Peyer's patch (tissue), 4 donors: ENCODE data around the gene CCDC175. TPM values are rescaled to one million over a fixed set of nuclear protein-coding genes. Genes with fewer than 3 reads are reported as not detected.

Experiments used
- DNase-seq, 3 donors: peaks; one replicate each; pipeline ENCODE4 v3.0.0-alpha.2; 2017 to 2019
- H3K27ac ChIP-seq, 4 donors: fragments of 200-600 bp; sonication (generic); one replicate each; pipeline ENCODE4 v1.5.1; 2016 to 2019
- H3K27me3 ChIP-seq, 2 donors: fragments of 200-600 bp; sonication (generic); one replicate each; pipeline ENCODE4 v1.5.1; 2019
- H3K36me3 ChIP-seq, 3 donors: fragments of 200-600 bp; sonication (generic); one replicate each; pipeline ENCODE4 v1.5.1; 2016 to 2019
- H3K4me1 ChIP-seq, 4 donors: fragments of 200-600 bp; sonication (generic); one replicate each; pipeline ENCODE4 v1.5.1; 2016 to 2019
- H3K4me3 ChIP-seq, 4 donors: fragments of 200-600 bp; sonication (generic); 1 replicate in 3 of 4; 2 replicates in 1 of 4; pipeline ENCODE4 v1.5.1; 2016 to 2019; ENCODE audit warnings: mild to moderate bottlenecking in 1 of 4
- H3K9me3 ChIP-seq, 4 donors: fragments of 200-600 bp; sonication (generic); one replicate each; pipeline ENCODE4 v1.5.1; 2016 to 2019; ENCODE audit warnings: mild to moderate bottlenecking in 1 of 4
- CTCF ChIP-seq, 6 experiments: fragments of 450-650 bp in 4 of 6; fragments of 200-600 bp in 2 of 6; sonication (generic) in 1 of 6; IDR thresholded peaks; one replicate each; pipeline ENCODE4 v1.5.1; 2017 to 2019; ENCODE audit warnings: antibody characterized with exemption in 6 of 6, mild to moderate bottlenecking in 3 of 6, moderate library complexity in 1 of 6
- POLR2A ChIP-seq, 2 donors: fragments of 450-650 bp; IDR thresholded peaks; one replicate each; pipeline ENCODE4 v1.5.1; 2017; ENCODE audit warnings: antibody characterized with exemption in 2 of 2, mild to moderate bottlenecking in 2 of 2, moderate library complexity in 2 of 2
- total RNA-seq, 4 donors: library from RNA; depleted of rRNA; stranded (reverse); fragments of >200 nt; gene quantifications; one replicate each; pipeline ENCODE4 v1.1.0, GENCODE V29; 2016

CCDC175 gene
- total RNA-seq, 4 donors from 2014 or later = 1.6 TPM; not detected in 3

DNA sequence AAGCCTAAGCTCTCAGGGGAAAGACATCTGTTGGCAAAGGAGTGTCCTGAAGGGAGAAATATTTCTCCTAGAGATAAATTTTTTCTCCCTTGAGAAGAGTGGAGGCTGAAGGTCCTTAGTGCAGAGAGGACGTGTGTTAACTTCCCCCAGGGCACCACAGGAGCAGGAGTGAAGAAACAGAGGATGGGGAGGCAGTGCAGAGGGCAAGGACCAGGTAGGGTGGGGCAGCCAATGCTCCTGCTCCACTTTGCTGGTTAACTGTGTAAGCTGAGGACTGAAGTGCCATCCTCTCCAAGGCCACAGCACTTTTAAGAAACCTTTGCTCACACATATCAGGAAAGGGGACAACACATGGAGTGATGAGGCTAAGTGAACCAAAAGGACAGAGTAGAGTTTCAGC, 96.4 kb downstream of the CCDC175 start:
- Histone ChIP-seq H3K9me3 (no peaks in the 10 kb centered on the region), H3K27ac (no peak overlapping the region), H3K36me3 (peaks cover 0 to 11% (median 0%) of the 10 kb centered on the region in 3 donors), H3K4me1 (peaks cover 0 to 29% (median 5%) of the 10 kb centered on the region in 4 donors), H3K4me3 (no peak overlapping the region), H3K27me3 (no peaks in the 10 kb centered on the region)
- no peak for DNase-seq
- no peak for TF ChIP-seq POLR2A (IDR thresholded peaks at IDR 0.05)
- TF ChIP-seq CTCF (IDR thresholded peaks at IDR 0.05) = no peak

DNA sequence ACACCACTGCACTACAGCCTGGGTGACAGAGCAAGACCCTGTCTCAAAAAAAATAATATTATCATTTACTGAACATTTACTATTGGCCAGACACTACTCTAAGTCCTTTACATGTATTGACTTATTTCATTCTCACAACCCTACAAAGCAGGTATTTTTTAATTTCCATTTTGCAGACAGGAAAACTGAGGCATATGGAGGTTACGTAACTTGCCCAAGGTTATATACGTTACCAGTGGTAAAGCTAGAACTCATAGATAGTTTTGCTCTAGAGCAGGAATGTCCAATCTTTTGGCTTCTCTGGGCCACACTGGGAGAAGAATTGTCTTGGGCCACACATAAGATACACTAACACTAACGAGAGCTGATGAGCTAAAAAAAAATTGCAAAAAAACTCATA, 98.1 kb downstream of the CCDC175 start:
- no peak for DNase-seq
- H3K9me3 ChIP-seq = no peaks in the 10 kb centered on the region
- H3K36me3 ChIP-seq = peaks cover 0 to 28% (median 0%) of the 10 kb centered on the region in 3 donors
- no peaks in the 10 kb centered on the region for H3K27me3 ChIP-seq
- H3K4me1 ChIP-seq = peaks cover 0 to 28% (median 5%) of the 10 kb centered on the region in 4 donors
- TF ChIP-seq CTCF (IDR thresholded peaks at IDR 0.05) (no peak), POLR2A (IDR thresholded peaks at IDR 0.05) (no peak)
- no peak overlapping the region for H3K27ac ChIP-seq
- H3K4me3 ChIP-seq = no peak overlapping the region

GRCh38 chr14:59475709-59476108, 100.9 kb downstream of the CCDC175 start:
- Histone ChIP-seq H3K27ac (no peak overlapping the region), H3K9me3 (no peaks in the 10 kb centered on the region), H3K27me3 (no peaks in the 10 kb centered on the region), H3K4me3 (no peak overlapping the region), H3K36me3 (peaks cover 0 to 43% (median 3%) of the 10 kb centered on the region in 3 donors), H3K4me1 (peaks cover 0 to 4% (median 0%) of the 10 kb centered on the region in 4 donors)
- DNase-seq = no peak
- TF ChIP-seq CTCF (IDR thresholded peaks at IDR 0.05) = no peak
- TF ChIP-seq POLR2A (IDR thresholded peaks at IDR 0.05) = no peak

- H3K36me3 ChIP-seq = peaks cover 0 to 43% (median 3%) of the 10 kb centered on the region in 3 donors
- no peak for TF ChIP-seq CTCF (IDR thresholded peaks at IDR 0.05)
- TF ChIP-seq POLR2A (IDR thresholded peaks at IDR 0.05) = no peak
- DNase-seq = no peak
- no peak overlapping the region for H3K27ac ChIP-seq
- no peaks in the 10 kb centered on the region for H3K9me3 ChIP-seq
- no peaks in the 10 kb centered on the region for H3K27me3 ChIP-seq
- H3K4me1 ChIP-seq = no peaks in the 10 kb centered on the region
- no peak overlapping the region for H3K4me3 ChIP-seq
Observed at GRCh38 chr14:59474172-59474571, 102.4 kb downstream of the CCDC175 start.

GRCh38 chr14:59465316-59466135, 111.1 kb downstream of the CCDC175 start, which contains the start of gene GPR135:
Gene GPR135, minus strand, starts transcription at chr14:59465380. Its CDS starts 154 bp downstream, at chr14:59465226.
- no peaks in the 10 kb centered on the region for H3K9me3 ChIP-seq
- no peaks in the 10 kb centered on the region for H3K36me3 ChIP-seq
- H3K4me1 ChIP-seq = peaks cover 0 to 8% (median 0%) of the 10 kb centered on the region in 4 donors
- TF ChIP-seq POLR2A (IDR thresholded peaks at IDR 0.05) (no peak), CTCF (IDR thresholded peaks at IDR 0.05) (no peak)
- peak in 1 of 3 donors; percentile 59 for DNase-seq
- peak within 1 kb of the TSS; percentile 20 to 77 (median 58) for H3K27ac ChIP-seq
- H3K4me3 ChIP-seq = peak within 1 kb of the TSS; percentile 55 to 82 (median 70)
- no peaks in the 10 kb centered on the region for H3K27me3 ChIP-seq
